ENCODE data around the gene GCM1.

- no peak for TF ChIP-seq CTCF (IDR thresholded peaks at IDR 0.05; ENCODE audit: poor library complexity, severe bottlenecking)
- TF ChIP-seq REST (IDR thresholded peaks at IDR 0.05; ENCODE audit: borderline replicate concordance) = no peak
- no peak for TF ChIP-seq POLR2AphosphoS5 (IDR thresholded peaks at IDR 0.05)
- no peak for TF ChIP-seq EZH2 (IDR thresholded peaks at IDR 0.05; ENCODE audit: borderline replicate concordance, insufficient read depth, low read length, poor library complexity, severe bottlenecking)
Measured at GRCh38 chr6:53162606-53163005, 14.0 kb upstream of the GCM1 start.
